T-helper 1 cell treated with Interleukin-12 subunit alpha and Interleukin-12 subunit beta and Interleukin-4 antibody, amounts not matched to agents 30 μg/mL and 1 μg/mL, for 36 hours (primary cell): ENCODE data around the gene PDPN.

ENCODE experiments used
- H3K27ac Mint-ChIP-seq: one replicate; pipeline ENCODE4 v1.8.0; 2021; ENCODE audit warnings: mild to moderate bottlenecking, mixed read lengths
- H3K27me3 Mint-ChIP-seq: one replicate; pipeline ENCODE4 v1.8.0; 2021; ENCODE audit warnings: low read depth, mixed read lengths
- H3K36me3 Mint-ChIP-seq: one replicate; pipeline ENCODE4 v1.8.0; 2021; ENCODE audit warnings: low read depth, mixed read lengths
- H3K4me1 Mint-ChIP-seq: one replicate; pipeline ENCODE4 v1.8.0; 2021; ENCODE audit warnings: low read depth, mixed read lengths
- H3K4me3 Mint-ChIP-seq: one replicate; pipeline ENCODE4 v1.8.0; 2021; ENCODE audit warnings: mild to moderate bottlenecking, moderate library complexity, mixed read lengths
- H3K9me3 Mint-ChIP-seq: one replicate; pipeline ENCODE4 v1.8.0; 2021; ENCODE audit warnings: mixed read lengths

Gene PDPN

DNA sequence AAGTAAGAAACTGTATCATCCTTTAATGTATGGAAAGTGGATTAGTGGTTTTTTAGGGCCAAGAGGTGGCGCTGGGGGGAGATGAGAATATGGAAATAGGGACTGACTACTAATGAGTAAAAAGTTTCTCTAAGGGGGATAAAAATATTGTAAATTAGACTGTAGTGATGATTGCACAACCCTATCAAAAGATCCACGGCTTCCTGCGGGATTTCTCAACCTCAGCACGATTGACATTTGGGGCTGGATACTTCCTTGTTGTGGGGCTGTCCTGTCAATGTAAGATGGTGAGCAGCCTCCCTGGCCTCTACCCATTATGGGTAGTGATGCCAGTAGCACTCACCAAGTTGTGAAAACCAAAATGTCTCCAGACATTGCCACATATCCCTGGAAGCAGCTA is 80.3 kb downstream of the PDPN start:
- Mint-ChIP-seq H3K27ac (no peak overlapping the region), H3K27me3 (peaks cover 4% of the 10 kb centered on the region), H3K36me3 (no peaks in the 10 kb centered on the region), H3K4me1 (peaks cover 10% of the 10 kb centered on the region), H3K4me3 (no peak overlapping the region), H3K9me3 (no peaks in the 10 kb centered on the region)

DNA sequence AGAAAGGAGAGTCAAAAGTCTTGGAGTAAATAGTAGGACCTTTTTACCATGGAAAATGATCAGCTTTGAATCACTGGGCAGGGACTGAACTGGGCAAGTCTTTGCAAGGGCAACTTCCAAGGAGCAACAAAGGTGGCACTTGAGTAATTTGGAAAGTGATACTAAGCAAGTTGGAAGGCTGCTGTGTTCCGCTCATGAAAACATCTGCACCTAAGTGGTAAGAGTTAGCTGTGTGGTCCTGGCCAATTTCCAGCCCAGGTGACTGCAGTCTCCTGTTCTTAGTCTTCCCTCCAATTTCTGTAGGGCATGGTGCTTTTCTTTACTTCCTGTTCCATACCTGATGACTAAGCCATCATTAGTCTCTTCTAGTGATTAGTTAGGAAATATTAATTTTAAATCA is 80.8 kb downstream of the PDPN start:
- H3K4me1 Mint-ChIP-seq: peaks cover 10% of the 10 kb centered on the region
- H3K27me3 Mint-ChIP-seq: peaks cover 4% of the 10 kb centered on the region
- no peaks in the 10 kb centered on the region for H3K9me3 Mint-ChIP-seq
- H3K36me3 Mint-ChIP-seq: no peaks in the 10 kb centered on the region
- no peak overlapping the region for H3K4me3 Mint-ChIP-seq
- no peak overlapping the region for H3K27ac Mint-ChIP-seq

DNA sequence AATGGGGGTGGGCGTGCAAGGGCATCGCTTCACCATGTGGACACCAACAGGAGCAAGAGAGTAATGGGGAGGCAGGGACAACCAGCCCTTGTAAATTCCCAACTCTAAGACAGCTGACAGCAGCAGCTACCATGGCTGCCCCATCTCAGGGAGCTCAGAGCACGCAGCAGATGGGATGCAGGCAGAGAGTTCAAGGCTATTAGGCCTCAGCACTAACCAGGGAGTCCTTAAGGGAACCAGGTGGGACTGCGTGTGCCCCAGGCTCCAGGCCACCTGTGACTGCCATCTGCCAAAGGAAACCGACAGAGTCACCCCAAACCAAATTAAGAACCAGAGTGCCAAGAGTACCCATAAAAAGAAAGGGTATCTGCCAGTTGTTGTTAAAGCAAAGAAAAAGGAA is 82.7 kb downstream of the PDPN start:
- Mint-ChIP-seq H3K27me3 (peaks cover 4% of the 10 kb centered on the region), H3K36me3 (no peaks in the 10 kb centered on the region), H3K27ac (no peak overlapping the region), H3K9me3 (no peaks in the 10 kb centered on the region), H3K4me3 (no peak overlapping the region), H3K4me1 (peaks cover 10% of the 10 kb centered on the region)
